ENCODE results near the gene ENOX1.
"Not testable (repeated sequence)": the region's sequence is repeated elsewhere in the genome, so short reads cannot be mapped to it uniquely, and the experiment has no call there.

The ENOX1 gene

DNA sequence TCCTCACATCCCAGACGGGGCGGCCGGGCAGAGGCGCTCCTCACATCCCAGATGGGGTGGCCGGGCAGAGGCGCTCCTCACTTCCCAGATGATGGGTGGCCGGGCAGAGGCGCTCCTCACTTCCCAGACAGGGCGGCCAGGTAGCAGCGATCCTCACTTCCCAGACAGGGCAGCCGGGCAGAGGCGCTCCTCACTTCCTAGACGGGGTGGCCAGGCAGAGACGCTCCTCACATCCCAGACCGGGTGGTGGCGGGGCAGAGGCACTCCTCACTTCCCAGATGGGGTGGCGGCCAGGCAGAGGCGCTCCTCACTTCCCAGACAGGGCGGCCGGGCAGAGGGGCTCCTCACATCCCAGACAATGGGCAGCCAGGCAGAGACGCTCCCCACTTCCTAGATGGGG is 370.4 kb downstream of the ENOX1 start:
- DNase-seq: not testable (repeated sequence)

DNA sequence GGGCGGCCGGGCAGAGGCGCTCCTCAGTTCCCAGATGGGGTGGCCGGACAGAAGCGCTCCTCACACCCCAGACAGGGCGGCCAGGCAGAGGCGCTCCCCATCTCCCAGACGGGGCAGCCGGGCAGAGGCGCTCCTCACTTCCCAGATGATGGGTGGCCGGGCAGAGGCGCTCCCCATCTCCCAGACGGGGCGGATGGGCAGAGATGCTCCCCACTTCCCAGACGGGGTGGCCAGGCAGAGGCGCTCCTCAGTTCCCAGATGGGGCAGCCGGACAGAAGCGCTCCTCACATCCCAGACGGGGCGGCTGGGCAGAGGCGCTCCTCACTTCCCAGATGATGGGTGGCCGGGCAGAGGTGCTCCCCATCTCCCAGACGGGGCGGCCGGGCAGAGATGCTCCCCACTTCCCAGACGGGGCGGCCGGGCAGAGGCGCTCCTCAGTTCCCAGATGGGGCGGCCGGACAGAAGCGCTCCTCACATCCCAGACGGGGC is 370.8 kb downstream of the ENOX1 start:
- not testable (repeated sequence) for DNase-seq

DNA sequence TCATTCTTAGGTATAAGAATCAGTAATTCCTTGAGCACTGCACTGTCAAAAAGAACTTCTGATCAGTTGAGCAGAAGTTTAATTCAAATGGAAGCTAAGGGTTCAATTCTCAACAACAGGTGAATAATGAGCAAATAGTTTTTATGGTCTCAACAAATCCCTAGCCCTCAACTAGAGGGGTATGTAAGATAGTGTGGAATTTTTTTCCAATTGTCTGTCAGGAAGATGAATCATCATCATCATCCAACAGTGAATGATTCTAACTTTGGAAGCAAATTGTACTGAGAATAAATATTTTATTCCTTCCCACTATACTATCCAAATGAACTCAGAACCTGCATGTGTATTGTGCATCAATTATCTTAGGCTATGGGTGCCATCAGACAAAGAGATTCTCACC is 372.7 kb downstream of the ENOX1 start:
- no peak for DNase-seq

DNA sequence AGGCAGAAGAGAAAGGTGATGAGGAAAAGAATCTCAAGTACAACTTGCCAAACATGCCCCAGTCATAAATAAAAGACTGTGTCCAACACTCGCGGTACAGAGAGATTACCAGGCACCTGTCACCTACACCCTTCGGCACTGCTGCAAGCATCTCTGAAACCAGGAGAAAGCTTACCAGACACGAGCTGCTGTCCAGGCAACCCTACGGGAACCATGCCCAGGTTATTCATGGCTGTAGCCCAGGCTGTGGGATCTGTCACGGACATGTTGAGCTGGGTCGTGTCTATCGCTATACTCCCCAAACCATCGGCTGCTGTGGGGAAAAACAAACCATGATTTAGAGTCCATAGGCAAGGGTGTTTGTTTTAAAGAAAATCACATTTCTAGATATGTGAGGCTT is 375.0 kb downstream of the ENOX1 start:
- no peak for DNase-seq

DNA sequence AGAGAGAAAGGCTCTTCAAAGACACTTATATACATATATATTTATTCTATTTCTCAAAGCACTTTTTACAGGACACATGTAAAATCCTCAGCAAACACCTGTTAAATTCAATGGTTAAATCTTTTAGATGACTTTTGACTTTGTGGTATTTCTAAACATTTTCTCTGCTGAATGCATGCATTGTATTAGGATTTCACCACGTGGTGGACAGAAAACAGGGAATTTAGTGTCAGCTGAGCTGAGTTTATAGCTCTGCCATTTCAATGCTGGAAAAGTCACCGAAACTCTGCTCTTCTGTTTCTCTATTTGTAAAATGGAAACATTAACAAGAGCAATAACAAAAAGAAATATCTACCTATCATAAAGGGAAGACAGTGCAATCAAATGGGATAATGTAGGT is 375.6 kb downstream of the ENOX1 start:
- DNase-seq: no peak

DNA sequence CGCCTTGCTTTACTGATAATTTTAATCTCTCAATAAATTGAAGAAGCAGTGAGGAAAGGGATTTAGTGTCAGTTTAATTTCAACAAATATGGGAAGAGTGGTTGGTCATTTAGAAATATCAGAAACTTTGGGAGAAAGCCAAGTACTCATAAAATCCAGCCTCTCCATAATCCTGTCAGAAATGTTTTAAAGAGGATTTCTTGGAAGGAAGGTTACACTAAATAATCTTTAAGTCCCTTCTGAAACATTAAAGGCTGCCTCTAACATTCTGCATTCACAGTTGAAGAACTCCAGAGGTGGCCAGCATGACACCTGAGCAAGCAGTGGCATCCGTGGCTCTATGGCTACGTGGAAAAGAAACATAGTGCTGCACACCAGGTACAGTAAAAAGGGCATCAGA is 378.5 kb downstream of the ENOX1 start:
- no peak for DNase-seq

DNA sequence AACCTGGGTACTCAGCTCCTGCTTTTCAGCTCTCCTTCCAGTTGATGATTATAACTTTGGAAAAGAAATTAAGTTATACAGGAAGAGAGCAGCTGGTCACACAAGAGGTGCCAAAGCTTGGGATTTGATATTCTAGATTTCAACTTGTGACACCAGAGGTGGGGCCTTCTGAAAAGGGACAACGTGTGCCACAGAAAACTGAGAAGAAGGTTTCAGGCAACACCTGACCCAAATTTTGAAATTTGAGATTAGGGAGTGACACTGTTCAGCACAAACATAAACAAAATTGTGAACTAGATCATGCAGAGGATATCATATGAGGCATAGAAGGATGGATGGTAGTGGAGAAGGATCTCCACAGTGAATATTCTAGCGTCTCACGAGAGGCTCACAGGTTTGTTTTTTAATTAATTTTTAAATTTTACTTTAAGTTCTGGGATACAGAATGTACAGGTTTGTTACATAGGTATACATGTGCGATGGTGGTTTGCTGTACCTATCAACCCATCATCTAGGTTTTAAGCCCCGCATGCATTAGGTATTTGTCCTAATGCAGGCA is 379.7 kb downstream of the ENOX1 start:
- no peak for DNase-seq

DNA sequence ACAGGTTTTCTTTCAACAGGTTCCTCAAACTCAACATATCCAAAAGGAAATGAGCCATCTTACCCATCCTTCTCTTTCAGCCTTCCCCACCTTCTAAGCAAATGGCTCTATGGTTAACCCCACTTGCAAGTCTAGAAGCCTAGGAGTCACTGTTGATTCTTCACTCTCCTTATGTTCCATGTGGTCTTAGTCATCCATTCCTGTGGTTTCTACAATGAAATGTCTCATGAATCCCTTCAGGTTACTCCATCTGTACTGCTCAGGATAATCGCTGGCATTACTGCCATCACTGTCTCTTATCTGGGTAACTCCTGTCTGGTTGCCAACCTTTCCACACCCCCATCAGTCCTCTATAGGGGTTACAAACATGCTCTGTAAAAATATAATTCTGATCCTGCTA is 381.3 kb downstream of the ENOX1 start:
- no peak for DNase-seq

DNA sequence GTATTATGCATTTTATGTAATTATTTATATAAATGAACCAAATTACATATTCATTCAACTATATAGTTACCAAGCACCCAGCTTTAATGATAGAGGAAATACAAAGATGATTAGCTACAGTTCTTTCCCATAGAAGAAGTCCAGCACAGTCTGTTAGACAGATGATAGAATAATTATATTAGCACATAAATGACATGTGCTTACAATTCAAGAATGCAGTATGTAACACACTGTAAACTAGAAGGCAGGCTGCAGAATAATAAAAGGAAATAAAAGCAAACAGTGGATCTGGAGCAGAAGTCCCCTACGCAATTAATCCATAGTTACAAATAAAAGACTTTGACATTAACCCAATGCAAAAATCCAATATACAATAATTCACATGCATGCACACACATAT is 384.4 kb downstream of the ENOX1 start:
- no peak for DNase-seq

DNA sequence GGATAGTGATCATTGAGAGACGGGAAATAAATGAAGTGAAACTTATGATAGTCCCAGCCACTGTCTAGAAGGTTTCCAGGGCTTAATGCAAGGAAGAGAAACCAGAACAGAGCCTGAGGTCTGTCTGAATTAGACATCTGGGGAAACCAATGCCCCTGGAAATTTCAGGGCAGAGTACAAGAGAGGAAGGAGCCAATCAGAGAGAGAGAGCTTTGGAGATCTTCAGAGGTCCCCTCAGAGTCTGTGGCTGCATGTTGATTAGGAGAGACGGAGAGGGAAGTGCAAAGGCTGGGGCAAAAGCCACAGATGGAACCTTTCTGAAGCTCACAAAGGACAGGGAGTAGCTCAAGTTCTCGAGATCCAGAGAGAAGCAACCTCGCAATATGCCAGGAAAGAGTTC is 385.4 kb downstream of the ENOX1 start:
- DNase-seq: no peak

DNA sequence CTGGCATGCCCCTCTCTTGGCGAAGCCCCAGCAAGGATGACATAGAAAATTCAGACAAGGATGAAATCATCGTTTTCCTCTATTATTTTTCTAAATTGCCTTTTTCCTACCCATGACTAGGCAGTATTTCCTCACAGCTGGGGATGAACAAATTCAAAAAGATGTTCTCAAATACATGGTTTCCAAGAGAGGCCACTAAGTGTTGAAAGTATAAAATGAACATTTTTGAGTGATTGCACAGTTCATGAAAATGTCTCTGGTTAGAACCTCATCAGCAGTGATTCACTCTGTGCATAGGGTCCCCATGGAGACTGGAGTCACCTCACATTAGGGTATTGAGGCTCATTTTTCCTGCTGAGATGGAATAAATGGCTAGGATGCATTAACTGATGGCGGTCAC is 389.7 kb downstream of the ENOX1 start:
- DNase-seq: no peak

DNA sequence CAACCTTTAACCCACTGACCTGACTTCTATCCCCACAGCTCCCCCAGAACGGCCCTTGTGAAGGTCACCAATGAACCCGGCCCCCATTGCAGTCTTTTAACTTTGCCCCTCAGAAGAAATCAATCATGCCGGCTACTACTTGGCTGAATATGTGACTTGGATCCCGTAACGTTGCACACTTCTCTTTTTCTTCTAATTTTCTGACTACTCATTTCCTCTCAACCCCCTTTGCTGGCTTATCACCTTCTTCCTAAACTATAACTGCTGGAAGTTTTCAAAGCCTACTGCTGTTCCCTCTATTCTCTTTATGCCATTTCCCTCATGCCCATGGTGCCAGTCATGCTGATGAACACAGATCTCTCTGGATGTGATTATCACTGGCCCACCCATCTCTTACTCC is 395.7 kb downstream of the ENOX1 start:
- no peak for DNase-seq

DNA sequence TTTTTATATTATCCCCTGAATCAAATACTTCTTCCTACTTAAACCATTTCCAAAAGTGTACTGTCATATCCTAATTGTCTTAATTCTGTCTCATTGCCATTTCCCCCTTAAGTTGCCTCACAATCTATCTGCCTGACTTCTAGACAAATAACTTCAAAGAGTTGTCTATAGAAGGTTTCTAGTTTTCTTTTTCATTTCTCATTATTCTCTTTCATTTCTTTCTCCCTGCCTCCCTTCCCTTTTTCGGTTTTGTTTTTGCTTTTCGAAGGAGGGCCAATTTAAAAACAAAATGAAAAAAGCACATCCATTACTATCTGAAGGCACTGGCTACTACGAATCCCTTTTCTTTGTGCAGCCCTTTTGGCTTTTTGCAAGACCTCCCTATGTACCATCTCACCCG is 396.2 kb downstream of the ENOX1 start:
- DNase-seq: no peak

DNA sequence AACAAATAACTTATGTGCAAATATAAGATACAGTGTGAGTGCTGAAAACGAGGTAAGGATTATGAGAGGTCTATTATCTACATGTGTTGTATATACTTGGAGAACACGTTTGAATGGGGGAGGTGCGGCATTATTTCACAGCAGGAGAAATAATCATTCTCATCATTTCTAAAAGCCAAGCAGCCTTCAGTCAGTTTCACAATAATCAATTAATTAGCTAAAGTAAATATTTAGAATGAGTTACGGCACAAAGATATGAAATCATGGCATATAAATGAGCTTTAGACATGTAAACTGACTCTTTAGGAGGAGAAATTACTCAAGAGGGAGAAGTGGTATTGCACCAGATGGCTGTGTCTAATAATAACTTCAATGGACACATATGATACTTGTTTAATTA is 396.8 kb downstream of the ENOX1 start:
- DNase-seq: no peak

DNA sequence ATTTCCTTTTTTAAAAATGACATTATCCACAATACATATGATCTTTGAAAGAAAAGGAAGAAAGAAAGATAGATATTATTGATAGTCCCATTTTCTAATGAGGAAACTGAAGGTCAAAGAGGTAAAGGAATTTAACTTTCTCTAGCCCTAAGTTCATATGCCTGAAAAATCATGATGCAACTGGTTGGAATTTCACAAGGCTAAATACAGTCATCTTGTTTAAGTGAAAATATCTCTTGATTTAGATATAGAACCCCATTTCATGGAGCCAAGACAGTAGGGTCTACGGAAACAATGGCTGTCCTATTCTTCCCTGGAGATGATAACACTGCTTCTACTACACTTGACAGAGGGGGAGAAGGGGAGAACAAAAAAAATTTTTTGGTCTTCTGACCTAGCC is 397.2 kb downstream of the ENOX1 start:
- DNase-seq: no peak

DNA sequence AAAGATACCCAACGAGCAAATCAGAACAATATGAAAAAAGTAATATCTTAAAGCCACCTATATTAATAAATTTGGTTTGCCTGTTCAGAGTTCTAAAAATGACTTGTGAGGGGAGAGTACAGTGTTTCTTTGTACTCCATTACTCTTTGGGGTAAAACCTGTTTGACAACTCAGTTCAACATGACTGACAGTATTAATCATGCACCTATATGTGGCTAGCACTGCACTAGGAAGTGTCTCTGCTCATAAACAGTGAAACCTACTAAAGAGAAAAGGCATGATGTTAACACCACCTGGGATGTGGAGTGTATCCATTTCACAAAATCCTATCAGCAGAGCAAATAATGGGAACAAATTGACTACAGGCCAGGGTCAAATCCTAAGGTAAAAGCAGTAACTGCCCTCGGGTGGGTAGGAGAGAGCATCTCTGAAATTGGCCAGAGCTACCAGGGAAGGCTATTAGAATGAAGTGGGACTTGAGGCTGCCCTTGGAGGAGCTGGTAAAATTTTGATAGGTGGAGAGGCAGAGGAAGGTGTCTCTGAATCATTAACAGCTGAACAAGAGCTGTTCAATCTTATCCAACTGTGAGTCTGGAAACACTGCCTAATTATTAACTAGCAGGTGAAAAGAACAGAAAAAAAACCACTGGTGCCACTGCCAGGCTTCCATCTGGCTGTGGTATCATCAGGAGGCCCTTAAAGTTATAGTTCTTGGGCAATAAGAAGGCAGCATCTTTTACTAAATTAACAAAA is 398.3 kb downstream of the ENOX1 start:
- DNase-seq: no peak

DNA sequence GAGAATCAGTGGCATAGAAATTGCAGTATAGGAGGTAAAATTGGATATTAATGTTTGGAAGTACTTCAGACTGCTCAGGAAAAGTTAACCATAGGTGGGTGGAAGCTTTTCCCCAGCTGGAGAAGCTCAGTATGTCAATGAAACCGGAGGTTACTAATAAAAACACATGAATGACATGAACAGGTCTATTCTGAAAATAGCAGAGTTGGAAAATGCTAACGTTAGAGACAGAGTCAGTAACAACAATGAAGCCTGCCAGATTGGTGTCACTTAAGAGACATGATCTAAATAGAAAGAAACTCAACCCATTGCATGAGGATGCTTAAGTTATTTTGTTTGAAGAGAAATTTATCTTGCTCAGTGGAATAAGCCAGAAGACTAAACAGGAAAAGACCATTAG is 398.9 kb downstream of the ENOX1 start:
- DNase-seq: no peak

DNA sequence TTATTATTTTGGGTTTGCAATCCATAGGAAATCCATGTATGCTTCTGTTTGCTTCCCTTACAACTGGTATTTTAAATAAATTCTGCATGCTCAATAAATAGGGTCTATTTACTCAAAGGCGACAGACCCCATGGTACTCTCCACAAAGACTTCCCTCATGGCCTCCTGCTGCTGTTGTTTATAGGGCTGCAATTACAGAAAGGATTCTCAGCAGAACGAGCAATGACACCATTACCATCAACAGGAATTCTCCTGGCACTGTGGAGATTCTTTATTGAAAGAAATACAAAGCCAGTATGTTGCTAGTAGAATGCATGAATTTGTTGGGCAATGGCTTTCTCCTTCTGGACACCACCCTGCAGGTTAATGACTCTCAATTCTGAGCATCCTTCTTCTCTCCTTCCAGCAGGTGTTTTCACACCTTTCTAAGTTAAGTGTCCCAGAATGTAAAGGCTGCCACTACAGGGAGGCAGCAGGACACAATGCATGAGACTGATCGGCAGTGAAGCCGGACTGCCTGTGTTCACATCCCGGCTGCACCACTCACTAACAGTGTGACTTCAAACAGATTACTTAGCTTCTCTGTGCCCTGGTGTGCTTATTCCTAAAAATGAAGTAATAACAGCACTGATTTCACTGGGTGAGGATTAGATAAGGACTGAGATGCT is 403.1 kb downstream of the ENOX1 start:
- no peak for DNase-seq

DNA sequence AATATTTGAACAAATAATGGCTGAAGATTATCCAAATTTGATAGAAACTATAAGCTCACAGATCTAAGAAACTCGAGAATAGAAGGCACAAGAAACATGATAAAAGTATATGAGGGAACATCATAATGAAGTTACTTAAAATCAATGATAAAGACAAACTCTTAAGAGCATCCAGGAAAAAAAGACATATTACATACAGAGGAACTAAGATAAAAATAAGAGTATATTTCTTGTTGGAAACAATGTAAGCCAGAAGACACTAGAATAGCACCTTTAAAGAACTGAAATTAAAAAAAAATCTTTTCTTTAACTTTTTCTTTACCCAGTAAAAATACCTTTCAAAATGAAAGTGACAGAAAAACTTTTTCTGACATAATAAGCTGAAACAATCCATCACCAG is 407.0 kb downstream of the ENOX1 start:
- DNase-seq: no peak

DNA sequence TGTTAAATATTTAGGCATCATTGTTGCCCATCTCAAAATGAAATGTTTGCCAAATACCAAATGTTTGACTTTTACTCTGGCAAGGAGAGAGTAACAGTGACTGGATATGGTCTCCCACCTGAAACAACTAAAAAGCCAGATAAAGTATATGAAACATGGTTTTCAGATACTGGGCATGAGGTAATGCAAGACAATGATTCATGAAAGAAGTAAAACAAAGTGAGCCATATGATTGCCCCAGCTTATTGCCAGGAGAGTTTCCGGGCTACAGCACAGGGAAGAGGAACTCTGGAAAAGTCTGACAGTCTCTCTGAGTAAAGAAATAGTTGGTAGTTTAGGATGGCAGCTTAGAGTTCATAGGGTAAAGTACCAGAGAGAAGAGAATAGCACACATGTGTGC is 408.8 kb downstream of the ENOX1 start:
- DNase-seq: no peak

DNA sequence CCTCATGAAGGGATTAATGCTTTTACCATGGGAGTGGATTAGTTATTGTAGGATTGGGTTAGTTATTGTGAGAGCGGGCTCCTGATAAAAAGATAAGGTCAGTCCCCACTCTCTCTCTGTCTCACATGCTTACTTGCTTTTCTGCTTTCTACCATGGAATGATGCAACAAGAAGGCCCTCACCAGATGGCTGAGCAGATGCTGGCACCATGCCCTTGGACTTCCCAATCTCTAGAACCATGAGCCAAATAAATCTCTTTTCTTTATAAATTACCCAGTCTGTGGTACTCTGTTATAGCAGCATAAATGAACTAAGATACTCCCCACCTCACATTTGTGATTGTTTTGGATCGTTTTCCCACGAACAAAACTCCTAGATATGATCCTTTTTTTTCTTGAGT is 409.6 kb downstream of the ENOX1 start:
- no peak for DNase-seq

DNA sequence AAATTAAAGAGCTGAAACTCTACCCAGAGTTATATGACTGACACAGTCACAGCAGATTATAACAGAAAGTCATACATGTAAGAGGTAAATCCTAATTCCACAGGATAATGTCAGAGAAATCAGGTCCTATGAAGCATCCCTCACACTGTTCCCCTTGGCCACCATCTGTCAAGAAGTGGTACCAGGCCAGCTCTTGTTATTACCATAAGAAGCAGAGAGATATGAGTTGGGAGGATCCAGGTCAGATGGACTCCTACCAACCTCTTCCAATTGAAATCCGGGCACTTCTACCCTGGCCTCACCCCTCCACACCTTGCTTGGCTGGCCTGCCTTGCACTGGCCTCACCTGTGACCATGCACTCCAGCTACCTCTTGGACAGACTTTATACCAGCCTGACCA is 410.2 kb downstream of the ENOX1 start:
- DNase-seq: no peak

DNA sequence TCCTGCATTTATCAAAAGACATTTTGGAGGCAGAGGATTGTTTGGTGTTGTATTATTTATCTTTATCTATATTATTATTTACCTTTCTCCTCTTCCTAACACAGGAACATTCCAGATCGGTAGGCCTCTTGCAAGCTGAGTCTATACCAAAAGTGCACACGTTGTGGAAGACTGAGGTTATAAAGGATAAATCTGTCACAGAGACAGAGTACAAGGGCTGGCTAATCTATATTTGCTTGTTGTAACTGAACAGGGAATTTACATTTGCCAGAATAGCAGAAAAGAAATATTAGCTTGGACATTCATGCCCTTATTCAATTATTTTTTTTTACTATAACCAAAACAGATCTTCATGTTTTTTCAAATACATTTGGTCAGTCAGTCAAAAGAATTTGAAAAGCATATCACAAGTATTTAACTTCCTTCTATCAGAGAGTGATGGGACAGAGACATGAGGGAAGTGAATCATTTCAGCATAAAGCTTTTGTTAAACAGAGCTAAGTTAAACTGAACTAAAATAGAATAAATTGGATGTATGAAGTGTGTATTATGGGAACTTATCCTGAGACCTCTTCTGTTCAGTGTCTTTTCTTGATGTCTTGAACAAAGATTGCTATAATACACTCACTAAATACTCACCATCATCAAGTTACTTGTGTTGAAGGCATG is 410.8 kb downstream of the ENOX1 start:
- no peak for DNase-seq

DNA sequence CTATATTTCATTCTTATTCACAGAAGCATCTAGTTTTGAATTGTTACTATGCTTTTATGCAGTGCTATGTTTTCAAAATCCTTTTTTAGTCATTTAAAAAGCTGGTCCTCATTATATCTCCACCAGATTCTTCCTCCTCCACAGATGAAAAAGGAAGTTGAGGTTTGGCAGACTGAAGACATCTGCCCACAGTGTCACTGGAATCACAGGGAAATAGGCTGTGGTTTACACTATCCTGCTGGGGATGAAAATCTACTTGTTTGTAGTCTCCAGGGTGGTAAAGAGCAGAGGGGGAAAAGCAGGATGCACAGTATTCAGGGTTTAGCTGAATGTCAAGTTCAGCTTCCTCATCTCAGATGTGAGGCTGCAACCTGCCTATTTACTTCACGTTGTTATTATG is 412.2 kb downstream of the ENOX1 start:
- no peak for DNase-seq
